GM18508 (cell line): ENCODE data around the gene TMPRSS6.

Source experiments
- ATAC-seq: cut with Tn5 transposase; IDR thresholded peaks from one replicate; pipeline ENCODE4 v1.9.1; 2021; ENCODE audit warnings: moderate number of reproducible peaks; ENCODE audit not compliant: insufficient read depth, unreplicated experiment

The TMPRSS6 gene

DNA sequence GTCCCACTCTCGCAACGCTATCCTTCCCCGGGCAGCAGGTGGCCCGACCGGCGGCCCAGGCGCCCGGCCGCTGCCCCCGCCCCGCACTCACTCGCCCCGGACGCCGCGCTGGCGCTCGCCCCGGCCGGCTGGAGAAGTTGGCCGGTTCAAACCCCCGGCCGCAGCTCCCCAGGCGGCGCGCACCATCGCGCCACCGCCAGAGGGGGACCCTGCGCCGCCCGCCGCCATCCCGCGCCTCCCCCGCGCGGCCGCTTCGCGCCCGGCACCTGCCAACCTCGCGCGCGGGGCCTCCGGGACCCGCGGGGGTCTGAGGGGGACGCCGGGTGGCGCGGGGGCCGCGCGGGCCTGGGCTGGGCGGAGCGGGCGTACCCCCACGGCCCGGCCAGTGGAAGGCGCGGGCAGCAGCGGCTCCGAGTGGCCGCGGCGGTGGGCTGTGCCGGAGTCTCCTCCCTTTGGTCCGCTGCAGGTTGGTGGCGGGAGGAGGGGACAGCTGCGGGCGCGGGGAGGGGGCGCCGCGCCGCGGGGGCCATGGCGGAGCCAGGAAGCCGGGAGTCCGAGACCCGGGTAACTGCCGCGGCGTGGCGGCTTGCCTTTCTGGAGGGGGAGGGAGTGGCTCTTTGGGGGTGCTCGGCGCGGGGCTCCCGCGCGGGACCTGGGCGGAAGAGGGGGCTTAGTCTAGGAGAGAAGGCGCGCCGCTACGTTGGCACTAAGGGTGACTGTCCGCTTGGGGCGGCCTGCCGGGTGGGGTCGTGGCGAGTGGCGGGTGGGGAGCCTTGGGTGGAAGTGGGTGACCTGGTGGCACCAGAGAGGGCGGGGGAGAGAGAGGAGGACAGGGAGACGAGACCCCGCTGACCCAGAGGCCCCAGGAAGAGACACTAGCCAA is 90.0 kb downstream of the TMPRSS6 start, which contains the start of the genes MPST and TST:
MPST (plus strand) TSS at position 434 of the 883 bp plus-strand sequence; CDS start at position 529, 95 bp downstream.
TST (minus strand) TSS at position 139 of the 883 bp plus-strand sequence. CDS start 715 bp downstream, outside the sequence.
- no peak for ATAC-seq

DNA sequence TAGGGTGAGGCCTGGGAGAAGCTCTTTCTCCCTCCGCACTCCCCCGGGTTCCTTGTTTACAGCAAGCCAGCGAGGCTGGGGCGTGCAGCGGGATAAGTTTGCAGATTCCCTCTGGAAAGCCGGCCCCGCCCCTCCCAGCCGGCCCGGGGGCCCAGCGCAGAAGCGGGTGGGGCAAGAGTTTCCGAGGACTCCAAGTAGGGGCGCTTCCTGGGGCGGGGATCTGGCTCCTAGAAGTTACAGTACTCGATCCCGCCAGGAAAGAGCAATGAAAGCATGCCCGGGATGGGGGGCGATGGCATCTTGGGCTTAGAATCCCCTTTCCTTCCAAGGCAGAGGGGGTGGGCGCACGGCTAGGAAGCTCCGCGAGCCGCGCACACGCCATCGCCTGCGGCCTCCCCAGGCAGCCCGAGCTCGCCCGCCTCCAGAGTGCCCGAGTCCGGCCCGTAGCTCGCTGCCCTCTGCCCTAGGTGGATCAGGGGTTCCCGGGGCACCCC is 90.7 kb downstream of the TMPRSS6 start:
- no peak for ATAC-seq

DNA sequence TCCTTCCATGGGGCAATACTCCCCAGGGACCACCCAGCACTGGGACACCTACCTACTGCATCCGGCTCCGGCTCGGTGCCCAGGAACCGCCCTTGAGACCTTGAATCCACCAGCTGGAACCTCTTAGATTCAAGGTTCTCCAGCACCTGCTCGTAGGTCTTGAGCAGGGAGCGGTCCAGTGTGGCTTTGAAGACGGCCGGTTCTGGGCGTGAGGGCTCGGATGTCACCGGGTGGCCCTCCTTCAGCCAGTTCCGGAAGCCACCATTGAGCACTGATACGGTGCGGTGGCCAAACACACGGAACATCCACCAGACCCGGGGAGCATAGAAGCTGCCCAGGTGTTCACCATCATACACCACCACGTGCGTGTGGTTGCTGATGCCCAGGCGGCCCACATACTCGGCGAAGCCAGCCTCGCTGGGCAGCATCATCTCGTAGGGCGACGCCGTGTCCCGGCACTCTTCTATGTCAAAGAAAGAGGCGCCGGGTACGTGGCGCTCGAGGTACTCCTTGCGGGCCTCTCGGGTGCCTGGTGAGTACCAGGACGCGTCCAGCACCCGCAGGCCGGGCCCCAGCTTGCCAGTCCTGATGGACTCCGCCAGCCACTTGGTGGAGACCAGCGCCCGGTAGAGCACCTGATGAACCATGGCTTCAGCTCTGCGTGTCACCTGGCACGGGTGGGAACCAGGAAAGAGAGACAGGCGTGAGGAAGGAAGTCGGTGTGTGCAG is 91.3 kb downstream of the TMPRSS6 start:
- ATAC-seq: no peak

GRCh38 chr22:37017356-37017755 is 92.2 kb downstream of the TMPRSS6 start:
- ATAC-seq: no peak

- ATAC-seq: no peak
Observed at GRCh38 chr22:37016134-37016910, 93.2 kb downstream of the TMPRSS6 start.

- ATAC-seq: no peak
Observed at GRCh38 chr22:37015587-37015878, 94.0 kb downstream of the TMPRSS6 start.
